RWPE2 (cell line): ENCODE data around the gene ATP6V1G2.

Source experiments
- ATAC-seq: fragments of 200-7000 bp; cut with Tn5 transposase; 3 replicates; pipeline ENCODE4 v1.9.1; 2021; ENCODE audit warnings: low read depth
- DNase-seq: peaks from one replicate; pipeline ENCODE4 v3.0.0-alpha.2; 2020; ENCODE audit warnings: low spot score
- H3K27ac ChIP-seq: fragments of 450-650 bp; 2 replicates; pipeline ENCODE4 v1.5.1; 2017; ENCODE audit warnings: mild to moderate bottlenecking; ENCODE audit not compliant: poor library complexity, severe bottlenecking
- H3K27me3 ChIP-seq: fragments of 250-450 bp; sonication (Bioruptor Pico); 2 replicates; pipeline ENCODE4 v1.5.1; 2021; ENCODE audit warnings: mild to moderate bottlenecking, moderate library complexity; ENCODE audit not compliant: insufficient read depth, poor library complexity, severe bottlenecking
- H3K36me3 ChIP-seq: fragments of 250-450 bp; sonication (Bioruptor Pico); 2 replicates; pipeline ENCODE4 v1.5.1; 2020; ENCODE audit warnings: low read depth, mild to moderate bottlenecking, moderate library complexity
- H3K4me1 ChIP-seq: fragments of 250-450 bp; sonication (Bioruptor Pico); 2 replicates; pipeline ENCODE4 v1.5.1; 2021; ENCODE audit warnings: mild to moderate bottlenecking, moderate library complexity; ENCODE audit not compliant: insufficient read depth, poor library complexity, severe bottlenecking
- H3K4me3 ChIP-seq: fragments of 250-450 bp; sonication (Bioruptor Pico); 2 replicates; pipeline ENCODE4 v1.5.1; 2021; ENCODE audit warnings: mild to moderate bottlenecking, moderate library complexity; ENCODE audit not compliant: severe bottlenecking
- H3K9me3 ChIP-seq: fragments of 250-450 bp; sonication (Bioruptor Pico); 2 replicates; pipeline ENCODE4 v1.5.1; 2021; ENCODE audit warnings: mild to moderate bottlenecking, moderate library complexity; ENCODE audit not compliant: severe bottlenecking
- TF ChIP-seq, protein P1 (sequence below): fragments of 450-650 bp; IDR thresholded peaks from one replicate; pipeline ENCODE4 v1.5.1; 2017; ENCODE audit warnings: mild to moderate bottlenecking, moderate library complexity; ENCODE audit not compliant: poor library complexity, severe bottlenecking

ATP6V1G2 gene

DNA sequence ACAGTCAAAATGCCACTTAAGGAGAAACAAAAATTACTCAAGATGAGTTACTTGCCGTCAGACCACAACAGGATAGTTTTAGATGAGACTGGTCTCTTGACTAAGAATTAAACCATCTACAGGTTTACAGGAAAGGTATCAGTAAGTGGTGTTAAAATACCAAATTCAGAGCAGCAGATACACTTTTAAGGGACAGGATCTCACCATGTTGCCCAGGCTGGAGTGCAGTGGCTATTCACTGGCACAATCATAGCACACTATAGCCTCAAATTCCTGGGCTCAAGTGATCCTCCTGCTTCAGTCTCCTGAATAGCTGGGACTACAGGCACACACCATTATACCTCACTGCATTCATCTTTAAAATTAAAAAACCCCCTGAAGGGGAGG, 13.0 kb downstream of the ATP6V1G2 start:
- Histone ChIP-seq H3K4me3 (no peak overlapping the region), H3K27me3 (no peaks in the 10 kb centered on the region), H3K9me3 (no peaks in the 10 kb centered on the region), H3K36me3 (peaks cover 85% of the 10 kb centered on the region), H3K27ac (no peak overlapping the region), H3K4me1 (no peaks in the 10 kb centered on the region)
- TF ChIP-seq, protein P1, sequence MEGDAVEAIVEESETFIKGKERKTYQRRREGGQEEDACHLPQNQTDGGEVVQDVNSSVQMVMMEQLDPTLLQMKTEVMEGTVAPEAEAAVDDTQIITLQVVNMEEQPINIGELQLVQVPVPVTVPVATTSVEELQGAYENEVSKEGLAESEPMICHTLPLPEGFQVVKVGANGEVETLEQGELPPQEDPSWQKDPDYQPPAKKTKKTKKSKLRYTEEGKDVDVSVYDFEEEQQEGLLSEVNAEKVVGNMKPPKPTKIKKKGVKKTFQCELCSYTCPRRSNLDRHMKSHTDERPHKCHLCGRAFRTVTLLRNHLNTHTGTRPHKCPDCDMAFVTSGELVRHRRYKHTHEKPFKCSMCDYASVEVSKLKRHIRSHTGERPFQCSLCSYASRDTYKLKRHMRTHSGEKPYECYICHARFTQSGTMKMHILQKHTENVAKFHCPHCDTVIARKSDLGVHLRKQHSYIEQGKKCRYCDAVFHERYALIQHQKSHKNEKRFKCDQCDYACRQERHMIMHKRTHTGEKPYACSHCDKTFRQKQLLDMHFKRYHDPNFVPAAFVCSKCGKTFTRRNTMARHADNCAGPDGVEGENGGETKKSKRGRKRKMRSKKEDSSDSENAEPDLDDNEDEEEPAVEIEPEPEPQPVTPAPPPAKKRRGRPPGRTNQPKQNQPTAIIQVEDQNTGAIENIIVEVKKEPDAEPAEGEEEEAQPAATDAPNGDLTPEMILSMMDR = no peak
- ATAC-seq (no peak), DNase-seq (no peak)

DNA sequence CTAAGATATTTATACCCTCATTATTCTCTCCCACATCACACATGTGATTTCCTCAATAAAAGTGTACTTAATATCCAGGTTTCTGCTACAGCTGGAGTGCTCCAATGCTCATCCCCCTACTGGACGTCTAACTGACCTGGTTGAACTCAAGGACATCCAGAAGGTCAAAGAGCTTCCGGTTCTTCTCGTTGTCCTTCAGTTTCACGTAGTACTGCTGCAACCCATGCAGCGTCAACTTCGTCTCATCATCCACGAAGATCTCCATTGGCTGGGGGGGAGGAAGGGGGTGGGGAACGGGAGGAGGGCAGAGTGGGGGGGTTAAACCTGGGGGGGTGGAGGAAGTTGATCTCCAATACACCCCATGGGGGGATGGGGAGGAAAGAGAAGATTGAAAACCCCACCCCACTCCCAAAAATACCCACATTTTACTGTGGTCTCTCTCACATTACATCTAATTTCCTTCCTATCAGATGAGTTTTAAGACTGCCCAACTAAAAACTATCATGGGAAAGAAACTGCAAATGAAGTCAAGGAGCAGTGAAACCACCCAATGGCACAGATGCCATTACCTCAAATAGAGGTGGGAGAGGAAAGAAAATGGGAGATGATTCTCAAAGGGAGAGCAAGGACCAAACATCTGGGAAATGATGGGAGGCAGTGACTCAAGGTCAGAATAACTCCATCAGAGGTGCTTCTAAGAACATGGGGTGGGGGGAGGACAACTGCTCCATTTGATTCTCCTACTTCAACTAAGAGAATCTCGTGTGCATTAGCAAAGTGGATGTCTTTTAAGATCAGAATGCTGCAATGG, 13.6 kb downstream of the ATP6V1G2 start:
- no peaks in the 10 kb centered on the region for H3K9me3 ChIP-seq
- TF ChIP-seq, protein P1 = no peak
- no peak for ATAC-seq
- no peak overlapping the region for H3K4me3 ChIP-seq
- no peaks in the 10 kb centered on the region for H3K27me3 ChIP-seq
- no peaks in the 10 kb centered on the region for H3K4me1 ChIP-seq
- peaks cover 79% of the 10 kb centered on the region for H3K36me3 ChIP-seq
- no peak overlapping the region for H3K27ac ChIP-seq
- DNase-seq = no peak

DNA sequence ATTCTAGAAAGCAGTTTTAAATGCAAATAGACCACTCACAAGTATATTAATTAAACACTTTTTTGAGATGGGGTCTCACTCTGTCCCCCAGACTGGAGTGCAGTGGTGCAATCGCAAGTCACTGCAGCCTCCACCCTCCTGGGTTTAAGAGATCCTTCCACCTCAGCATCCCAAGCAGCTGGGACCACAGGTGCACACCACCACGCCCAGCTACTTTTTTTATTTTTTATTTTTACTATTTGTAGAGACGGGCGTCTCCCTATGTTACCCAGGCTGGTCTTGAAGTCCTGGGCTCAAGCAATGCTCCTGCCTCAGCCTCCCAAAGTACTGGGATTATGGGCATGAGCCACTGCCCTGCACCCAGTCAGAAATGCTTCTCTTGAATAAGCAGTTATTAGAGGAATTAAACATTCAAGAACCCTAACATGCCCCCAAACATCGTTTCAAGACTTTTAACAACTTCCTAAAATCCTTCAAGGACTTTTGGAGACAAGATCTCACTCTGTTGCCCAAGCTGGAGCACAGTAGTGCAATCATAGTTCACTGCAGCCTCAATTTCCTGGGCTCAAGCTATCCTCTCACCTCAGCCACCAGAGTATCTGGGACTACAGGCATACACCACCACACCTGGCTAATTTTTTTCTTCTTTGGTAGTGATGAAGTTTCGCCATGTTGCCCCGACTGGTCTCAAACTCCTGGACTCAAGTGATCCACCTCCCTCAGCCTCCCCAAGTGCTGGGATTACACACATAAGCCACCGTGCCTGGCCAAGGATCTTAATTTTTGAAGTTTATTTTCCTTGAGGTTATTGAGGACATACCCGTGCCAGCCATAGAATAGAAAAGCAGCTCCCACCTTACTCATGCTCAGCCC, 14.4 kb downstream of the ATP6V1G2 start:
- peaks cover 70% of the 10 kb centered on the region for H3K36me3 ChIP-seq
- TF ChIP-seq, protein P1 = no peak
- H3K9me3 ChIP-seq = no peaks in the 10 kb centered on the region
- H3K27me3 ChIP-seq = no peaks in the 10 kb centered on the region
- no peak for ATAC-seq
- no peak overlapping the region for H3K27ac ChIP-seq
- H3K4me1 ChIP-seq = no peaks in the 10 kb centered on the region
- H3K4me3 ChIP-seq = no peak overlapping the region
- DNase-seq = no peak

DNA sequence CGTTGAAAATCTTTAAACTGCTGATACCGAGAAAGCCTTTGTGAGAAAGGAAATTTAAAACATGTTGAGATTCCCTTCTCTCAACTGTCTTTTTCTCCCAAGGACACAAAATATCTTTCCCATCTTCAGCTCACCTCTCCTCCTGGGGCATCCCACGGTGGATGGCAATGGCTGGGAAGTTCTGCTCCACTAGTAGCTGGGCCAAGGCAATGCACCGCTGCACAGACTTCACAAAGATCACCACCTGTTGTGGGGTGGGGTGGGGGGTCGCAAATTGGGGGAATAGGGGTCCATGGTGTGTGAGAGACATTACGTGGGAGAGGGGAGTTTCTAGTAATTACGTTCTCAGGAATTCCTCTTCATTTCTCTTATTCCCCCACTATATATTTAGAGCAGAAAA, 15.2 kb downstream of the ATP6V1G2 start:
- H3K36me3 ChIP-seq = peaks cover 62% of the 10 kb centered on the region
- ATAC-seq = no peak
- TF ChIP-seq, protein P1 = no peak
- H3K27me3 ChIP-seq = no peaks in the 10 kb centered on the region
- H3K9me3 ChIP-seq = no peaks in the 10 kb centered on the region
- no peak overlapping the region for H3K4me3 ChIP-seq
- H3K4me1 ChIP-seq = no peaks in the 10 kb centered on the region
- no peak for DNase-seq
- H3K27ac ChIP-seq = no peak overlapping the region
